ENCODE data around the gene PROB1.
A peak's percentile ranks its signal among the peaks of the same experiment; 100 is the strongest.
"Not testable (repeated sequence)": the region's sequence is repeated elsewhere in the genome, so short reads cannot be mapped to it uniquely, and the experiment has no call there.

PROB1 gene

DNA sequence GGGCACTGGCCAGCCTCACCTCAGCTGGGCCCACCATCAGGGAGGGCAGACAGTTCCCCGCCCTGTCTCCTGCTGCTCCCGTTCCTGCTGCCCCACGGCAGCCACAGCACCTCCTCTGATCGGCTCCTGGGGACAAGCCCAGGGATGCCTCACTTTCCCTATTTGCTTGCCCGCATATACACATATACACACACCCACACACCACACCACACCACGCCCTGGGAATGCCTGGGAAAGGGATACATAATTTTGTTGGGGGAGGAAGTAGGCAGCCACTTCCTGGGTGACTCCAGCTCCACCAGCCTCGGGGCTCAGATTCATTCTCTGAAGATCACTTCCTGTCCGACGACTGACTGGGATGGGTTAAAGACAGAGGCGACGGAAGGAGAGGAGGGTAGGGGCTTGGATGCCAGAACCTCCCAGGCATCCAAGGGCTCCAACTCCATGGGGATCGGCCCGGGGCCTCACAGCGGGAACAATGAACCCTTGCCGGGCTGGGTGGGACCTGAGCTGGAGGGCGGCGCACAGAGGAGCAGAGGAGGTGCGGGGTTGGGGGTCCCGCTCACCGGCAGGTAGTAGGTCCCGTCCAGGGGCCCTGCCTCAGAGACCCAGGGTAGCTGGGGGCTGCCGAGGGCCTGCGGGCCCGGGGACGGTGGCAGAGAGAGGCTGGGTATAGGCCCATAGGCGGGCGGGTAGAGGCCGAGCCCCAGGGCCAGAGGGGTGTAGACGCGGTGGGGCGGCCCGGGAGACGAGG is 3.2 kb downstream of the PROB1 start:
- DNase-seq = no peak

- no peak for DNase-seq
These were observed 4.0 kb downstream of the PROB1 start for GRCh38 chr5:139390639-139391569.

- DNase-seq = no peak
These were observed 4.9 kb downstream of the PROB1 start, which contains the start of gene MZB1 for GRCh38 chr5:139389701-139390638. Gene MZB1 (minus strand): TSS chr5:139389913. CDS start chr5:139389856, 57 bp downstream.

DNA sequence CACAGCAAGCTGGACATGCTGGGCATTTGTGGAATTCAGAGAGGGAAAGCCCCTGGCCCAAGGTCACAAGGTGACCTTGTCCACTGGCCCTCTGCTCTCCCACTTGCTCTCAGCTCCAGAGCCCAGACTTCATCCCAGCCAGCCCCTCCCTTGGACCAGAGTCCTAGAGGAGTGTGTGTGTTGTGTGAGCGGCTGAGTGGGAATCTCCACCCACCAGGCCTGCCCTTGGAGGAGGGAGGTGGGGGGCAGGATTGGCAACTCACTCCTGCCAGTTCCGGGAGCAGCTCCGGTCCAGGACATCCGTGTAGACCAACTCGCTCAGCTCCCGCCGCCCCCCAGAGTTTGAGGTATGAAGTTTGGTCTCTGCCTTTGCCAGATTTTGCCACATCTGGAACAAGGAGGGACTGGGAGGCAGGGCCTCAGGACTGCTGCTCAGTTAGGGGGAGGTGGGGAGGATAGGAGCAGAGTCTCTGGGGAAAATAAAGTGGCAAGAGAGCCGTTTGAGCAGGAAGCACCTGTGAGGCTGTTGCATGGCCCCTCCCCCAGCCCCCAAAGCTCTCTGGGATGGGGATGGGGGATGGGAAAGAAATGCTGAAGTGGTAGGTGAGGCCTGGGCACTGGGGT is 6.6 kb downstream of the PROB1 start:
- DNase-seq = no peak

DNA sequence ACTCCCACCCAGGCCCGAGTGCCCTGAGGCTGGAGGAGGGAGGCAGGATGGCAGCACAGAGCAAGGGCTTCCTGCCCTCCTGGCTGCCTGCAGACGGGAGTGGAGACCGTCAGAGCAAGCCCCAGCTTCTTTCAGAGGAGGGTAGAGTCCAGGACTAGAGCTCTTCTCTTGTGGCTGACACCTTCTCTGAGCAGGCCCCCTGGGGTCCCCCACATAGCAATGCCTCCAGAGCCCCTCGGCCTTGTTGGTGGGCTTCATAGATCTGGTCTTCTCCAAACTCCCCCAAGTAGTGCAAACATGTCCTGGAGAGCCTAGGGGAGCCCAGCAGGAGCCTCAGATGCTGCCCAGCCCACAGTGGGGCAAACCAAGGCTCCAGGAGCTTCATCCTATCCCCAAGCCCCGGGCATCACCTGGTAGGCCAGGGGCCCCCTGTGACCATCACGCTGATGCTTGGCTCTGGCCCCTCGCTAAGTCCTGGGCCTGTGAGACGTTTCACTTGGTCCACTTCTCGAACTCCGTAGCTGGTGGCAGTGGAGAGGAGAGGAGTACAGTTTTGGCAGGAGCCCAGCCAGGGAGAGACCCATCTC is 7.2 kb downstream of the PROB1 start:
- DNase-seq = no peak

GRCh38 chr5:139386956-139387355 is 7.9 kb downstream of the PROB1 start:
- DNase-seq = not testable (repeated sequence)

GRCh38 chr5:139386050-139386438 is 8.9 kb downstream of the PROB1 start:
- no peak for DNase-seq

DNA sequence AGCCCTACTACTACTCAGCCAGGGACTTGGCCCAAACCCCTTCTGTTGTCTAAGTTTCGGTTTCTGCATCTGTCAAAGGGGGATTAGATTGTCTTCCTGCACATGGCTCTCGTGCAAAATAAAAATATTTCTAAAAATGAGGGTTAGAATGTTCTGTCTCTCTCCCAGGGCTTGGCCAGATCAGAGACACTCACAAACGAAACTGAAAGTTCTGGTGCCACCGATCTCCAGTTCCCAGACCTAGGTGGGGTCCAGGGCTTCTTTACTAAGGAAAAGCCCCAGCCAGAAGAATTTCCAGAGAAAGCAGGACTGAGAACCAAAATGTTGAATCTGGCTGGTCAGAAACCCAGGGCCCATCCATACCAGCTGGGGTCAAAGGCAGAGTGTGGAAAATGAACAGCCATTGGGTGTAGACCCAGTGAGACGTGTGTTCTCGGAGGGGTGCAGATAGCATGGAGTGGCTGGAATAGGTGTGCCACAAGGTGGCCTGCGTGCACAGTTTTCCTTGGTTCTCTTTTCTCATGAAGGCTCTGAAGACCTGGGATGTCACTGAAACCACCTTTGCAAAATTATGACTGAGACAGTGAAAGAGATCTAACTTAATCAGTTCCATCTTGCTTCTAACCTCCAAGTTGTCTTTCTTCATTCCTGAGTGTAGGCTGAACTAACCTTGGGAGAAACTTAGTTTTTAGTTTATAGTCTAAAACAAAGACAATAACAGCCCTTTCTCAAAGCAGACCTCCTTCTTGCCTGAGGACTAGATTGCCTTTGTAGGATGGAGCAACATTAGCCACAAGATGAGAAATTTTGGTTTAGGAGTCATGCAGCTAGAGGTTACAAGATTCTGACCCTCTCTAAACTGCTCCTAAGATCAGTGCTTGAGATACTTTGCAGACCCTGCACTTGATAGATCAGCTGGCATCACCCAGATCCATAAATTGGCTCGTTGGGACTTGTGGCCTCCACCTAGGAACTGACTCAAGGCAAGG is 9.5 kb downstream of the PROB1 start:
- peak; percentile 3 for DNase-seq

DNA sequence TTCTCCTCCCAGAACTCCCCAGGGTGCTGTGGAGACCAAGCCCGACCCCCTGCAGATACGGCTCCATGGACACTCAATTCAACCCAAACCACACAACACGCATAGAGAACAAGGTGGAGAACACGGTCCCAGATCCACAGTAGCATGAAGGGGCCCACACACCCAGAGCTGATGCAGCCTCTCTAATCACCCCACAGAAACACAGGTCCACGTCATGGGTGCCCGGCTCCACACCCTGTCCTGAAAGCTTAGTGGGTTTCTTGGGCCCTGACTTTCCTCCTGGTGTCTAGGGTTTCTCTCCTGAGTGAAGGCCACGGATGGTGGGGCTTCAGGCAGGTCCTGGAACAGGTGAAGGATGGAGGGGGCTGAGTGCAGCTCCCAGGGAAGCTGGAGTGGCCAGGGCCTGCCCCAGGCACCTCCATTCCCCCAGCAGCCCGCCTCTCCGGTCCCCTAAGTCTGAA is 10.3 kb downstream of the PROB1 start:
- no peak for DNase-seq

- DNase-seq = no peak
These were observed 10.8 kb downstream of the PROB1 start for GRCh38 chr5:139383993-139384590.

- DNase-seq = no peak
These were observed 11.5 kb downstream of the PROB1 start, which contains the start of gene SLC23A1 for GRCh38 chr5:139383275-139383992. Gene SLC23A1 (minus strand): TSS chr5:139383297. CDS start chr5:139383253, 44 bp downstream.

DNA sequence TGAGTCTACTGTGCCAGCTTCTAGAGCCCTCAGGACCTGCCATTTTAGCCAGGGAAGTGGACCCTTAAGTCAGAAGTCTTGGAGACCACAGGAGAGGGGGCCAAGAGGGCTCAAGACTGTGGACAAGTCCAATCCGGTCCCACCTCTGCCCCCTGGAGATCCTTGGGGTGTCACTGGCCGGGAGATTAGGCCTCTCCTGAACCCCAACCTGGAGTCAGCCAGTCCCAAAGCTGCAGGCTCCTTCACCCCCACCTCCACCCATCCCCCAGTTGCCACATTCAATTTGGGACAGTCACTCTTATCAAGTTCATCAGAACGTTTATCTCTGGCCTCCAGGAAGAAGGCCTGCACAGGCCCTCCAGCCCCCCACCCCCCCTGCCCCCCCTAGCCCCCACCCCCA is 12.1 kb downstream of the PROB1 start:
- DNase-seq = no peak

GRCh38 chr5:139381837-139382761 is 12.8 kb downstream of the PROB1 start:
- no peak for DNase-seq

- DNase-seq = no peak
These were observed 15.1 kb downstream of the PROB1 start for GRCh38 chr5:139379626-139380449.

DNA sequence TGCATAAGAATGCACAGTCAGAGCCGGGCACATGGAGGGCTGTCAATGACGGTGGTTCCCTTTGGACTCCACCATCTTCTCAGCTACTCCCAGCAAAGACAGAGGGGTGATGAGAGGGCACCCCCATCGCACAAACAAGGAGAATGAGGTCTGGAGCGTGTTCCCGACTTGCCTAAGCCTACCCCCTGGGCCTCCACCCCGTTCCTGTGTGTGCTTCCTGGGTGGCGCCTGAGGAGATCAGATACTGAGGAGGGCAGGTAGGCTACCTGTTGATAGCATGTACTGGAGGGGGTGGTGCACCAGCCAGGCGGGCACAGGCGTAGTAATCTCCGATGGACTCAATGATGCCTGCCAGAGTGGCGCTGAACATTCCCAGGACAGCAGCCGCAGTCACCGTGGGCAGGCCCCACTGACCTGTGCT is 16.0 kb downstream of the PROB1 start:
- DNase-seq = no peak

DNA sequence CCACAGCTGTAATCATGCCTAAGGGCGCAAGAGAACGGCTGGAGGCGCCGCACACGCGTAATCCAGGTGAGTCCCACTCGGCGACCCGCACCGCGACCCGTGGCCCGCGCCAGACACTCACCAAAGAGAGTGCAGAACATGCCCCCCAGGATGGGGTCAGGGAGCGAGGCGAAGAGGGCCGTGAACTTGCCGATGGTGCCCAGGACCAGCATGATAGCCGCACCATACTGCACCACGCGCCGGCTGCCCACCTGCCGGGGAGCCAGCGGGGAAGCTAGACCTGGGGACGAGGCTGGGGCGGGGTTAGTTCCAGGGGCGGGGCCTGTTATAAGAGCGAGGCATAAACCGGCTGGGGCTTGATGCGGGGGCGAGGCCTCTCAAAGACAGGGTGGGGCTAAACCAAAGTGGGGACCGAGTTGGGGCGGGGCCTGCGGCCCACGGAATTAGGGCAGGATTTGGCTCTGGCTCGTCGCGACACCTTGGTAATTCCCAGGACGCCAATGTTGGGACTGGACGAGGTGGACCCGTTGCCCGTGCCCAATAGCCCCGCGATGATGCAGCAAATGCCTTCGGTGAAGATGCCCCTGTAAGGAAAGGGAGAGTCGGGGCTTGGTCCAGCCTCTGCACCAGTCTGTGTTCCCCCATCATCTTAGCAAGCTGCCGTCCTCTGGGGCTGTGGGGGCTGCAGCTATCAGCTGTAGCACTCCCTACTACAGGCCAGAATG is 16.6 kb downstream of the PROB1 start:
- DNase-seq = no peak

Data from NCI-H146 (cell line).